Measurements from ENCODE around the gene SIGLEC1. TPM values are rescaled to one million over a fixed set of nuclear protein-coding genes. Genes with fewer than 3 reads are reported as not detected.

Gene SIGLEC1
- polyA plus RNA-seq, 3 donors = 0.96 to 1.4 (median 1.3) TPM

GRCh38 chr20:3680701-3681351 lies 31.6 kb downstream of the SIGLEC1 start:
- DNase-seq = no peak

GRCh38 chr20:3679749-3680700 lies 32.4 kb downstream of the SIGLEC1 start:
- DNase-seq = no peak

- DNase-seq = no peak
Observed at GRCh38 chr20:3678856-3679720, 33.3 kb downstream of the SIGLEC1 start.

GRCh38 chr20:3678198-3678597 lies 34.2 kb downstream of the SIGLEC1 start:
- no peak for DNase-seq

- no peak for DNase-seq
Observed at GRCh38 chr20:3677733-3678132, 34.7 kb downstream of the SIGLEC1 start.

- DNase-seq = no peak
Observed at GRCh38 chr20:3674995-3675900, 37.2 kb downstream of the SIGLEC1 start.

- DNase-seq = no peak
Observed at GRCh38 chr20:3674447-3674846, 38.0 kb downstream of the SIGLEC1 start.

GRCh38 chr20:3673221-3674070 lies 39.0 kb downstream of the SIGLEC1 start:
- no peak for DNase-seq

- no peak for DNase-seq
Observed at GRCh38 chr20:3672547-3673171, 39.7 kb downstream of the SIGLEC1 start.

- no peak for DNase-seq
Observed at GRCh38 chr20:3671986-3672546, 40.3 kb downstream of the SIGLEC1 start.

- no peak for DNase-seq
Observed at GRCh38 chr20:3670945-3671344, 41.5 kb downstream of the SIGLEC1 start.

GRCh38 chr20:3670511-3670910 lies 41.9 kb downstream of the SIGLEC1 start:
- DNase-seq = no peak

GRCh38 chr20:3669710-3670367 lies 42.6 kb downstream of the SIGLEC1 start:
- no peak for DNase-seq

GRCh38 chr20:3667434-3668037 lies 44.9 kb downstream of the SIGLEC1 start:
- DNase-seq = no peak

GRCh38 chr20:3663858-3664257 lies 48.5 kb downstream of the SIGLEC1 start:
- no peak for DNase-seq

GRCh38 chr20:3663031-3663701 lies 49.2 kb downstream of the SIGLEC1 start, which contains the start of gene GFRA4:
Gene GFRA4, minus strand, starts transcription at chr20:3663399. Its CDS starts 0 bp downstream, at chr20:3663399.
- DNase-seq = no peak

All from renal pelvis (tissue), 4 donors.